ENCODE results near the gene HNRNPUL2. TPM values are rescaled to one million over a fixed set of nuclear protein-coding genes. Genes with fewer than 3 reads are reported as not detected.

Gene HNRNPUL2
- total RNA-seq, 1 experiment from 2014 or later = 62.9 TPM

- H3K36me3 Mint-ChIP-seq (ENCODE audit: insufficient read depth, unreplicated experiment) = peaks cover 77% of the 10 kb centered on the region
- peak; percentile 87 to 91 for DNase-seq
- no peak for TF ChIP-seq CTCF (IDR thresholded peaks at IDR 0.05; ENCODE audit: insufficient read depth in 1 of 2, low read depth in 1 of 2, low read length in 1 of 2, severe bottlenecking in 1 of 2, unreplicated experiment in 1 of 2)
- H3K27me3 ChIP-seq (replicated peaks; ENCODE audit: control insufficient read depth, insufficient read depth, low read length) = no peaks in the 10 kb centered on the region
- H3K4me1 ChIP-seq = peaks cover 27% of the 10 kb centered on the region
- H3K4me3 Mint-ChIP-seq (ENCODE audit: unreplicated experiment) = peak within 1 kb of the TSS; percentile 98
- peak within 1 kb of the TSS; percentile 90 for H3K4me3 ChIP-seq (ENCODE audit: low read depth, low read length)
- H3K27ac Mint-ChIP-seq (ENCODE audit: unreplicated experiment) = peak within 1 kb of the TSS; percentile 99
- H3K9me3 Mint-ChIP-seq (ENCODE audit: unreplicated experiment) = no peaks in the 10 kb centered on the region
- intact Hi-C loops (cut with micrococcal nuclease; ENCODE audit: unreplicated experiment) = loop anchor here (1.0 to 10.0 kb wide), 2 partner anchors 8 to 277 kb away; partner anchors contain the start of gene UBXN1
- H3K4me1 Mint-ChIP-seq (ENCODE audit: low read depth, unreplicated experiment) = peaks cover 15% of the 10 kb centered on the region
- peaks cover 1% of the 10 kb centered on the region for H3K36me3 ChIP-seq (ENCODE audit: control insufficient read depth, insufficient read depth, low read length)
- ChIA-PET POLR2A (interaction anchor here (0.6 to 2.3 kb wide), 23 partner anchors 9 to 261 kb away, joined by 3 to 23 read pairs (median 6); partner anchors contain the start of genes B3GAT3, EEF1G, GANAB and HNRNPUL2), CTCF (interaction anchor here (0.6 to 1.3 kb wide), 9 partner anchors 16 to 346 kb away, joined by 3 to 10 read pairs (median 3); partner anchors contain the start of genes B3GAT3, LRRN4CL and TUT1)
- no peaks in the 10 kb centered on the region for H3K27me3 Mint-ChIP-seq (ENCODE audit: insufficient read depth, unreplicated experiment)
- BruUV-seq (replicated peaks) = TSS peak; percentile 37
- H3K9me3 ChIP-seq = no peaks in the 10 kb centered on the region
These were observed 55.5 kb downstream of the HNRNPUL2 start, which contains the start of the genes LBHD1 and UQCC3 for GRCh38 chr11:62671608-62672389. Gene LBHD1, minus strand, starts transcription at chr11:62672267. Its CDS starts 2,236 bp downstream, at chr11:62670031. Gene UQCC3, plus strand, starts transcription at chr11:62671673. Its CDS starts 73 bp downstream, at chr11:62671746.

- Mint-ChIP-seq H3K4me1 (ENCODE audit: low read depth, unreplicated experiment) (peaks cover 14% of the 10 kb centered on the region), H3K27me3 (ENCODE audit: insufficient read depth, unreplicated experiment) (no peaks in the 10 kb centered on the region), H3K4me3 (ENCODE audit: unreplicated experiment) (peak overlapping the region; percentile 98), H3K36me3 (ENCODE audit: insufficient read depth, unreplicated experiment) (peaks cover 80% of the 10 kb centered on the region), H3K9me3 (ENCODE audit: unreplicated experiment) (no peaks in the 10 kb centered on the region), H3K27ac (ENCODE audit: unreplicated experiment) (peak overlapping the region; percentile 99)
- BruUV-seq (replicated peaks) = no TSS peak
- no peak for TF ChIP-seq CTCF (IDR thresholded peaks at IDR 0.05; ENCODE audit: insufficient read depth in 1 of 2, low read depth in 1 of 2, low read length in 1 of 2, severe bottlenecking in 1 of 2, unreplicated experiment in 1 of 2)
- H3K27me3 ChIP-seq (replicated peaks; ENCODE audit: control insufficient read depth, insufficient read depth, low read length) = no peaks in the 10 kb centered on the region
- ChIA-PET POLR2A (interaction anchor here (0.6 to 2.3 kb wide), 17 partner anchors 10 to 179 kb away, joined by 3 to 23 read pairs (median 6); partner anchors contain the start of genes B3GAT3, EEF1G, GANAB and HNRNPUL2), CTCF (interaction anchor here (0.6 to 1.3 kb wide), 8 partner anchors 16 to 346 kb away, joined by 3 to 10 read pairs (median 4); partner anchors contain the start of genes B3GAT3, LRRN4CL and TUT1)
- H3K4me3 ChIP-seq (ENCODE audit: low read depth, low read length) = peak overlapping the region; percentile 90
- H3K9me3 ChIP-seq = no peaks in the 10 kb centered on the region
- H3K36me3 ChIP-seq (ENCODE audit: control insufficient read depth, insufficient read depth, low read length) = peaks cover 7% of the 10 kb centered on the region
- DNase-seq = no peak
- intact Hi-C loops (cut with micrococcal nuclease; ENCODE audit: unreplicated experiment) = loop anchor here (1.0 to 10.0 kb wide), 2 partner anchors 8 to 276 kb away; partner anchors contain the start of gene UBXN1
- peaks cover 32% of the 10 kb centered on the region for H3K4me1 ChIP-seq
These were observed 56.0 kb downstream of the HNRNPUL2 start for GRCh38 chr11:62671236-62671607.

- H3K4me3 ChIP-seq (ENCODE audit: low read depth, low read length) = no peak overlapping the region
- H3K36me3 ChIP-seq (ENCODE audit: control insufficient read depth, insufficient read depth, low read length) = peaks cover 7% of the 10 kb centered on the region
- Mint-ChIP-seq H3K36me3 (ENCODE audit: insufficient read depth, unreplicated experiment) (peaks cover 84% of the 10 kb centered on the region), H3K4me1 (ENCODE audit: low read depth, unreplicated experiment) (peaks cover 14% of the 10 kb centered on the region), H3K27ac (ENCODE audit: unreplicated experiment) (peak overlapping the region; percentile 5), H3K4me3 (ENCODE audit: unreplicated experiment) (no peak overlapping the region), H3K27me3 (ENCODE audit: insufficient read depth, unreplicated experiment) (no peaks in the 10 kb centered on the region), H3K9me3 (ENCODE audit: unreplicated experiment) (no peaks in the 10 kb centered on the region)
- H3K4me1 ChIP-seq = peaks cover 32% of the 10 kb centered on the region
- no peaks in the 10 kb centered on the region for H3K27me3 ChIP-seq (replicated peaks; ENCODE audit: control insufficient read depth, insufficient read depth, low read length)
- intact Hi-C loops (cut with micrococcal nuclease; ENCODE audit: unreplicated experiment) = loop anchor here (10.0 kb wide), 1 partner anchor 275 kb away; no protein-coding TSS in a partner anchor
- no TSS peak for BruUV-seq (replicated peaks)
- CTCF ChIA-PET = interaction anchor here (0.6 kb wide), 1 partner anchor 14 kb away, joined by 4 read pairs; no protein-coding TSS in a partner anchor
- POLR2A ChIA-PET = no interaction called here
- H3K9me3 ChIP-seq = no peaks in the 10 kb centered on the region
- TF ChIP-seq CTCF (IDR thresholded peaks at IDR 0.05; ENCODE audit: insufficient read depth in 1 of 2, low read depth in 1 of 2, low read length in 1 of 2, severe bottlenecking in 1 of 2, unreplicated experiment in 1 of 2) = no peak
- no peak for DNase-seq
These were observed 57.7 kb downstream of the HNRNPUL2 start for GRCh38 chr11:62669420-62670161.
